ENCODE data around the gene CDK19. TPM values are rescaled to one million over a fixed set of nuclear protein-coding genes. Genes with fewer than 3 reads are reported as not detected.

CDK19 gene
- total RNA-seq, 1 donor from 2014 or later, result 19.0 TPM

- no peak for TF ChIP-seq CTCF (IDR thresholded peaks at IDR 0.05; ENCODE audit: unreplicated experiment)
- DNase-seq (ENCODE audit: low spot score), result no peak
- Mint-ChIP-seq H3K4me1 (ENCODE audit: unreplicated experiment) (peaks cover 38% of the 10 kb centered on the region), H3K36me3 (ENCODE audit: low read depth, unreplicated experiment) (no peaks in the 10 kb centered on the region), H3K4me3 (ENCODE audit: unreplicated experiment) (no peak overlapping the region), H3K9me3 (ENCODE audit: unreplicated experiment) (no peaks in the 10 kb centered on the region), H3K27ac (ENCODE audit: unreplicated experiment) (no peak overlapping the region), H3K27me3 (ENCODE audit: unreplicated experiment) (no peaks in the 10 kb centered on the region)
Observed at GRCh38 chr6:110690106-110690654, 125.1 kb downstream of the CDK19 start.

- Mint-ChIP-seq H3K4me1 (ENCODE audit: unreplicated experiment) (peaks cover 33% of the 10 kb centered on the region), H3K27ac (ENCODE audit: unreplicated experiment) (peak overlapping the region; percentile 16)
Observed at GRCh38 chr6:110689275-110689935, 125.9 kb downstream of the CDK19 start.

GRCh38 chr6:110688661-110689268 is 126.5 kb downstream of the CDK19 start:
- DNase-seq (ENCODE audit: low spot score), result no peak
- no peak for TF ChIP-seq CTCF (IDR thresholded peaks at IDR 0.05; ENCODE audit: unreplicated experiment)
- Mint-ChIP-seq H3K4me3 (ENCODE audit: unreplicated experiment) (no peak overlapping the region), H3K27ac (ENCODE audit: unreplicated experiment) (no peak overlapping the region), H3K36me3 (ENCODE audit: low read depth, unreplicated experiment) (no peaks in the 10 kb centered on the region), H3K4me1 (ENCODE audit: unreplicated experiment) (peaks cover 28% of the 10 kb centered on the region), H3K9me3 (ENCODE audit: unreplicated experiment) (no peaks in the 10 kb centered on the region), H3K27me3 (ENCODE audit: unreplicated experiment) (no peaks in the 10 kb centered on the region)

More at GRCh38 chr6:110689275-110689935, 125.9 kb downstream of the CDK19 start:
- TF ChIP-seq CTCF (IDR thresholded peaks at IDR 0.05; ENCODE audit: unreplicated experiment), result no peak
- Mint-ChIP-seq H3K9me3 (ENCODE audit: unreplicated experiment) (no peaks in the 10 kb centered on the region), H3K36me3 (ENCODE audit: low read depth, unreplicated experiment) (no peaks in the 10 kb centered on the region), H3K4me3 (ENCODE audit: unreplicated experiment) (no peak overlapping the region), H3K27me3 (ENCODE audit: unreplicated experiment) (no peaks in the 10 kb centered on the region)
- DNase-seq (ENCODE audit: low spot score), result no peak

- Mint-ChIP-seq H3K4me1 (ENCODE audit: unreplicated experiment) (peaks cover 28% of the 10 kb centered on the region), H3K27me3 (ENCODE audit: unreplicated experiment) (no peaks in the 10 kb centered on the region), H3K4me3 (ENCODE audit: unreplicated experiment) (no peak overlapping the region), H3K27ac (ENCODE audit: unreplicated experiment) (peak overlapping the region; percentile 57), H3K36me3 (ENCODE audit: low read depth, unreplicated experiment) (no peaks in the 10 kb centered on the region), H3K9me3 (ENCODE audit: unreplicated experiment) (no peaks in the 10 kb centered on the region)
- no peak for TF ChIP-seq CTCF (IDR thresholded peaks at IDR 0.05; ENCODE audit: unreplicated experiment)
- DNase-seq (ENCODE audit: low spot score), result no peak
Observed at GRCh38 chr6:110687326-110687725, 127.9 kb downstream of the CDK19 start.

- no peaks in the 10 kb centered on the region for H3K9me3 Mint-ChIP-seq (ENCODE audit: unreplicated experiment)
- no peak overlapping the region for H3K4me3 Mint-ChIP-seq (ENCODE audit: unreplicated experiment)
- H3K27ac Mint-ChIP-seq (ENCODE audit: unreplicated experiment), result no peak overlapping the region
- no peaks in the 10 kb centered on the region for H3K27me3 Mint-ChIP-seq (ENCODE audit: unreplicated experiment)
- H3K36me3 Mint-ChIP-seq (ENCODE audit: low read depth, unreplicated experiment), result no peaks in the 10 kb centered on the region
- DNase-seq (ENCODE audit: low spot score), result no peak
- H3K4me1 Mint-ChIP-seq (ENCODE audit: unreplicated experiment), result peaks cover 12% of the 10 kb centered on the region
- TF ChIP-seq CTCF (IDR thresholded peaks at IDR 0.05; ENCODE audit: unreplicated experiment), result no peak
Observed at GRCh38 chr6:110683241-110683640, 132.0 kb downstream of the CDK19 start.

Data from endothelial cell (in vitro differentiated cells).